Measurements from ENCODE around the gene ANKH. TPM values are rescaled to one million over a fixed set of nuclear protein-coding genes. Genes with fewer than 3 reads are reported as not detected.

The ANKH gene
- total and polyA plus RNA-seq, 2 donors (not counting 1 experiment from before 2014, with no cell fraction given), result 13.7 to 71.1 TPM

GRCh38 chr5:14674983-14675854 lies 196.4 kb downstream of the ANKH start:
- 83% methylated on average over 7 of the region's 8 CpGs for WGBS (ENCODE audit: insufficient coverage)
- Histone ChIP-seq H3K79me2 (ENCODE audit: control insufficient read depth, insufficient read depth, low read length) (peaks cover 71% of the 10 kb centered on the region), H3K9ac (ENCODE audit: low read length) (peak overlapping the region; percentile 58), H3K36me3 (replicated peaks in 1 of 2; ENCODE audit: control extremely low read depth in 1 of 2, control insufficient read depth in 1 of 2, extremely low read depth in 1 of 2, insufficient read depth in 2 of 2, low read length in 1 of 2) (peaks cover 7 to 25% of the 10 kb centered on the region in 2 experiments), H2AFZ (ENCODE audit: insufficient read depth, low read depth, low read length, poor library complexity, severe bottlenecking) (no peak overlapping the region), H3K4me2 (replicated peaks; ENCODE audit: low read depth, low read length, poor library complexity, severe bottlenecking) (peak overlapping the region; percentile 80), H3K4me3 (ENCODE audit: control extremely low read depth in 1 of 5, extremely low read depth in 1 of 5, insufficient read depth in 1 of 5, low read depth in 2 of 5, low read length in 4 of 5) (peak overlapping the region; percentile 7 to 63 (median 35)), H3K4me1 (ENCODE audit: control insufficient read depth in 2 of 2, insufficient read depth in 2 of 2, low read length in 2 of 2) (peaks cover 59 to 75% of the 10 kb centered on the region in 2 donors), H4K20me1 (ENCODE audit: control insufficient read depth, insufficient read depth, low read length, poor library complexity, severe bottlenecking) (peaks cover 69% of the 10 kb centered on the region), H3K27ac (ENCODE audit: low read length in 2 of 2) (peak overlapping the region; percentile 0 to 65), H3K9me3 (ENCODE audit: control extremely low read depth in 1 of 3, control insufficient read depth in 2 of 3, insufficient read depth in 1 of 3, low read length in 2 of 3) (no peaks in the 10 kb centered on the region), H3K27me3 (replicated peaks in 1 of 4; ENCODE audit: control extremely low read depth in 1 of 4, control insufficient read depth in 3 of 4, insufficient read depth in 4 of 4, low read length in 3 of 4) (no peaks in the 10 kb centered on the region)
- no peaks in the 10 kb centered on the region for H3K27me3 Mint-ChIP-seq
- peaks cover 87% of the 10 kb centered on the region for H3K4me1 Mint-ChIP-seq
- CTCF ChIA-PET, result interaction anchor here (1.0 to 2.2 kb wide), 6 partner anchors 8 to 312 kb away, joined by 3 to 10 read pairs (median 4); no protein-coding TSS in a partner anchor
- ATAC-seq (ENCODE audit: low read depth) (no peak), DNase-seq (no peak)
- H3K9me3 Mint-ChIP-seq (ENCODE audit: insufficient read depth), result no peaks in the 10 kb centered on the region
- H3K27ac Mint-ChIP-seq, result peak overlapping the region; percentile 64
- peak overlapping the region; percentile 77 for H3K4me3 Mint-ChIP-seq
- POLR2A ChIA-PET, result no interaction called here
- TF ChIP-seq CTCF (IDR thresholded peaks at IDR 0.05) (no peak), EZH2 (IDR thresholded peaks at IDR 0.05; ENCODE audit: borderline replicate concordance, insufficient read depth, low read depth, low read length, poor library complexity, severe bottlenecking) (no peak)
- intact Hi-C loops (cut with micrococcal nuclease), result loop anchor here (1.0 kb wide), 1 partner anchor 10 kb away; no protein-coding TSS in a partner anchor

GRCh38 chr5:14673443-14673842 lies 198.1 kb downstream of the ANKH start:
- H3K4me1 ChIP-seq (ENCODE audit: control insufficient read depth in 2 of 2, insufficient read depth in 2 of 2, low read length in 2 of 2), result peaks cover 66 to 76% of the 10 kb centered on the region in 2 donors
- POLR2A ChIA-PET, result no interaction called here
- Mint-ChIP-seq H3K27ac (no peak overlapping the region), H3K4me3 (no peak overlapping the region), H3K9me3 (ENCODE audit: insufficient read depth) (no peaks in the 10 kb centered on the region), H3K27me3 (no peaks in the 10 kb centered on the region), H3K4me1 (peaks cover 85% of the 10 kb centered on the region)
- WGBS (ENCODE audit: insufficient coverage), result 65% methylated on average over 2 of the region's 3 CpGs
- H3K79me2 ChIP-seq (ENCODE audit: control insufficient read depth, insufficient read depth, low read length), result peaks cover 89% of the 10 kb centered on the region
- peaks cover 3 to 15% of the 10 kb centered on the region in 2 experiments for H3K36me3 ChIP-seq (replicated peaks in 1 of 2; ENCODE audit: control extremely low read depth in 1 of 2, control insufficient read depth in 1 of 2, extremely low read depth in 1 of 2, insufficient read depth in 2 of 2, low read length in 1 of 2)
- no peak for TF ChIP-seq EZH2 (IDR thresholded peaks at IDR 0.05; ENCODE audit: borderline replicate concordance, insufficient read depth, low read depth, low read length, poor library complexity, severe bottlenecking)
- TF ChIP-seq CTCF (IDR thresholded peaks at IDR 0.05), result no peak
- H3K4me2 ChIP-seq (replicated peaks; ENCODE audit: low read depth, low read length, poor library complexity, severe bottlenecking), result no peak overlapping the region
- CTCF ChIA-PET, result interaction anchor here (1.0 to 1.9 kb wide), 4 partner anchors 10 to 25 kb away, joined by 3 to 8 read pairs (median 4); no protein-coding TSS in a partner anchor
- H3K9me3 ChIP-seq (ENCODE audit: control extremely low read depth in 1 of 3, control insufficient read depth in 2 of 3, insufficient read depth in 1 of 3, low read length in 2 of 3), result no peaks in the 10 kb centered on the region
- H4K20me1 ChIP-seq (ENCODE audit: control insufficient read depth, insufficient read depth, low read length, poor library complexity, severe bottlenecking), result peaks cover 72% of the 10 kb centered on the region
- ATAC-seq (ENCODE audit: low read depth), result no peak
- H3K9ac ChIP-seq (ENCODE audit: low read length), result no peak overlapping the region
- no peak for DNase-seq
- no peak overlapping the region for H2AFZ ChIP-seq (ENCODE audit: insufficient read depth, low read depth, low read length, poor library complexity, severe bottlenecking)
- no peak overlapping the region for H3K27ac ChIP-seq (ENCODE audit: low read length in 2 of 2)
- intact Hi-C loops (cut with micrococcal nuclease), result no loop called here
- no peaks in the 10 kb centered on the region for H3K27me3 ChIP-seq (replicated peaks in 1 of 4; ENCODE audit: control extremely low read depth in 1 of 4, control insufficient read depth in 3 of 4, insufficient read depth in 4 of 4, low read length in 3 of 4)
- no peak overlapping the region for H3K4me3 ChIP-seq (ENCODE audit: control extremely low read depth in 1 of 5, extremely low read depth in 1 of 5, insufficient read depth in 1 of 5, low read depth in 2 of 5, low read length in 4 of 5)
